Left lung (tissue), 10 donors: ENCODE measurements around the gene HPS1. TPM values are rescaled to one million over a fixed set of nuclear protein-coding genes. Genes with fewer than 3 reads are reported as not detected.

Experiments used
- ATAC-seq: fragments of 200-7000 bp; cut with Tn5 transposase; one replicate; pipeline ENCODE4 v1.9.1; 2020; ENCODE audit warnings: moderate library complexity
- DNase-seq, 4 donors: peaks; one replicate each; pipeline ENCODE4 v3.0.0-alpha.2; 2013 to 2020
- H3K27ac ChIP-seq, 2 donors: fragments of 200-600 bp; sonication (generic) in 1 of 2; one replicate each; pipeline versions ENCODE4 v1.5.0 to v1.8.0; 2020 to 2021
- H3K27me3 ChIP-seq, 2 donors: fragments of 200-600 bp; sonication (generic) in 1 of 2; one replicate each; pipeline versions ENCODE4 v1.5.0 to v1.8.0; 2020 to 2021
- H3K36me3 ChIP-seq, 2 donors: fragments of 200-600 bp; sonication (generic) in 1 of 2; one replicate each; pipeline versions ENCODE4 v1.5.0 to v1.8.0; 2020 to 2021
- H3K4me1 ChIP-seq, 2 donors: fragments of 200-600 bp; one replicate each; pipeline ENCODE4 v1.8.0; 2021
- H3K4me3 ChIP-seq, 2 donors: fragments of 200-600 bp; sonication (generic) in 1 of 2; one replicate each; pipeline versions ENCODE4 v1.5.0 to v1.8.0; 2020 to 2021; ENCODE audit warnings: mild to moderate bottlenecking in 1 of 2
- H3K9me3 ChIP-seq, 2 donors: fragments of 200-600 bp; sonication (generic) in 1 of 2; one replicate each; pipeline versions ENCODE4 v1.5.0 to v1.8.0; 2020 to 2021
- intact Hi-C, 2 donors: fragments of 100-400 bp; cut with DNase I; formaldehyde crosslinking; loops; one replicate each; pipeline versions ENCODE4 v1.11.2 to v1.14.2; 2022
- polyA plus RNA-seq, 6 donors: library from polyadenylated mRNA; unstranded; fragments of 120-200 nt; gene quantifications; one replicate each; pipeline ENCODE4 v1.2.1, GENCODE V29; 2013; ENCODE audit not compliant: insufficient read length in 6 of 6
- total RNA-seq, 2 donors: library from RNA; stranded (reverse); fragmentation: NEBNext Ultra II Directional; extraction: Animal tissue kit (Norgen Biotek cat#: 25700); gene quantifications; one replicate each; pipeline ENCODE4 v1.2.1, GENCODE V29; 2021
- TF ChIP-seq, protein P1 (sequence below), 2 donors: fragments of 200-600 bp; sonication (generic) in 1 of 2; IDR thresholded peaks; one replicate each; pipeline versions ENCODE4 v1.5.0 to v1.8.0; 2021; ENCODE audit warnings: antibody characterized with exemption in 2 of 2
- donor health status: DM: no; HTN: yes; CAD: no.
- donor health status: DM: no; HTN: no; CAD: no.

HPS1 gene
- total and polyA plus RNA-seq, 8 donors, result 32.1 to 95.0 (median 36.8) TPM

DNA sequence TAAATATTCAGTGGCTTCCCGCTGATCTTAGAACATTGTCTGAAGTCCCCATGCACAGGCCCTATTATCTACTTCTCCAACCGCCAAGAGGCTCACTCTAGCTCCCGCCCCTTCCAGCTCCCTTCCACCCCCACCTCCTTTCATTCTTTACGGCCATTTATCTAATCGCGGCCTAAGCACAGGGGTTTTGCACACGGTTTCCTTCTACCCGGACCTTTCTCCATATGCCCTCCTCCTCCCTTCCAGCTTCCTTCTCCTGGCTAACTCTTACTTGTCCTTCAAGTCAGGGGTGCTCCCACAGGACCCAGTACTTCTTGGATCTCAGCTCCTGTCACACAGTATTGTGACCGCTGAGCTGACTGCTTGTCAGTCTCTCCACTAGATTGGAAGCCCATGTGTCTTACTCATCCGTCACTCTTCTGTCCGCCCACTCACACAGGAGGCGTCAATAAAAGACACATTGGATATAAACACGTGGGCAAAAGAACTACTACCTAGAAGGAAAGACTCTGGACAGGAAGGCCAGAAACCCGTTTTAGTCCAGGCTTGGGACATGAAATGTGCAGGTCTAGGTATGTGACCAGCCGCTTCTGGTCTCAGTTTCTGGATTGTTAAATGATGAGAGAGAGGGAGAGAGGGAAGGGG lies 20.2 kb upstream of the HPS1 start:
- Histone ChIP-seq H3K27me3 (peaks cover 0 to 23% of the 10 kb centered on the region in 2 donors), H3K4me1 (peaks cover 4 to 13% of the 10 kb centered on the region in 2 donors), H3K9me3 (no peaks in the 10 kb centered on the region), H3K36me3 (no peaks in the 10 kb centered on the region), H3K27ac (no peak overlapping the region), H3K4me3 (peak overlapping the region in 1 of 2 donors; percentile 54)
- DNase-seq (no peak), ATAC-seq (no peak)
- TF ChIP-seq, protein P1, sequence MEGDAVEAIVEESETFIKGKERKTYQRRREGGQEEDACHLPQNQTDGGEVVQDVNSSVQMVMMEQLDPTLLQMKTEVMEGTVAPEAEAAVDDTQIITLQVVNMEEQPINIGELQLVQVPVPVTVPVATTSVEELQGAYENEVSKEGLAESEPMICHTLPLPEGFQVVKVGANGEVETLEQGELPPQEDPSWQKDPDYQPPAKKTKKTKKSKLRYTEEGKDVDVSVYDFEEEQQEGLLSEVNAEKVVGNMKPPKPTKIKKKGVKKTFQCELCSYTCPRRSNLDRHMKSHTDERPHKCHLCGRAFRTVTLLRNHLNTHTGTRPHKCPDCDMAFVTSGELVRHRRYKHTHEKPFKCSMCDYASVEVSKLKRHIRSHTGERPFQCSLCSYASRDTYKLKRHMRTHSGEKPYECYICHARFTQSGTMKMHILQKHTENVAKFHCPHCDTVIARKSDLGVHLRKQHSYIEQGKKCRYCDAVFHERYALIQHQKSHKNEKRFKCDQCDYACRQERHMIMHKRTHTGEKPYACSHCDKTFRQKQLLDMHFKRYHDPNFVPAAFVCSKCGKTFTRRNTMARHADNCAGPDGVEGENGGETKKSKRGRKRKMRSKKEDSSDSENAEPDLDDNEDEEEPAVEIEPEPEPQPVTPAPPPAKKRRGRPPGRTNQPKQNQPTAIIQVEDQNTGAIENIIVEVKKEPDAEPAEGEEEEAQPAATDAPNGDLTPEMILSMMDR (IDR thresholded peaks at IDR 0.05), result no peak
- intact Hi-C loops, result loop anchor here in 1 of 2 donors (10.0 kb wide), 1 partner anchor 778 kb away; no protein-coding TSS in a partner anchor

DNA sequence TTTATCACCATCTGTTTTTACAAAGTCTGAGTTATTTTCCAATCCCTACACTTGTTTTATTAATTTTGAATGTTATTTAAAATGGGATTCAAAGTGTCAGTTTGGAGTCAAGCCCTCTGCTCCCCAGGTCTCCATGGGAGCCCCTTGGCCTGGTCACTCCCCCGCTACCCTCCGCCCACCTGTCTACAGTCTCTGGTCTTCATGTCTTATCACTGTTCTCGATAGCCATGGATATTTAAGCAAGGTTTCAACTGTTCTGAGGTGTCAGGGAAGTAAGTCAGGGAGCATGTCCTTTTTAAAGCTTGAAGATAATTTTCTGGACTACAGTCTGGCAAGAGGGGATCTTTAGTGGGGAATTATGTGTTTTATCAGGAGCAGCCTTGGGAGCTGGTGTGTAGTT lies 19.1 kb upstream of the HPS1 start:
- H3K4me3 ChIP-seq, result no peak overlapping the region
- intact Hi-C loops, result loop anchor here in 1 of 2 donors (10.0 kb wide), 1 partner anchor 779 kb away; no protein-coding TSS in a partner anchor
- peaks cover 4 to 19% of the 10 kb centered on the region in 2 donors for H3K4me1 ChIP-seq
- H3K36me3 ChIP-seq, result no peaks in the 10 kb centered on the region
- H3K27ac ChIP-seq, result no peak overlapping the region
- ATAC-seq (no peak), DNase-seq (no peak)
- TF ChIP-seq, protein P1 (IDR thresholded peaks at IDR 0.05), result no peak
- no peaks in the 10 kb centered on the region for H3K9me3 ChIP-seq
- peaks cover 0 to 23% of the 10 kb centered on the region in 2 donors for H3K27me3 ChIP-seq

DNA sequence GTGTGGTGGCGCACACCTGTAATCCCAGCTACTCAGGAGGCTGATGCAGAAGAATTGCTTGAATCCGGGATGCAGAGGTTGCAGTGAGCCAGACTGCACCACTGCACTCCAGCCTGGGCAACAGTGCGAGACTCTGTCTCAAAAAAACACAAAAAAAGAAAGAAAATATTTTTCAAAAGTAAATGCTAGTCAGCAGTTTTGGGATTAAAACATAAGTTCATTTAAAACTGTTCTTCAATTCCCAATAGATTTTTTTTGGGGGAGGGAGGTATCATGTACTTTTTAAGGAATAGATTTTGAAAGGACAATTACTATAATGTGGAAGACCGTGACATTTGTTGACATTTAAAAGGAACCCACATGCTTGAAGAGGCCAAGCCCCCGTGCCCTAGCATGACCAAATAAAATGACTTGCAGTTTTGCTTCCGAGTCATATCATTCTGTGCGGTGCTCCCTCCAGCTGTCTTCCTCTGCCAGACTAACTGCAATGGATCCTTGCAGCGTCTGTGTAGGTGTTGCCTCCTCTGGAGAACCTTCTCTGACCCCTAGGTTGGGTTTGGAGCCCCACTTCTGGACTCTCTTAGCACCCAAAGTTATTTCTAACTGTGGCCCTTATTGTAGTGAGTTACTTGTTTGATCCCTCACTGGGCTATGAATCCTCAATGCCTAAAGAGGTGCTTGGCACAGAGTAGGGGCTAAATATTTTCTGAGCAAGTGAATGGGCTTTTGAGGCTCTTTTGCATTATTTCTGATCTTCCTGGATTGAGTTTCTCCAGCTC lies 17.4 kb upstream of the HPS1 start:
- DNase-seq, result no peak
- H3K27me3 ChIP-seq, result peaks cover 0 to 16% of the 10 kb centered on the region in 2 donors
- TF ChIP-seq, protein P1 (IDR thresholded peaks at IDR 0.05), result no peak
- no peak overlapping the region for H3K27ac ChIP-seq
- intact Hi-C loops, result loop anchor here in 1 of 2 donors (10.0 kb wide), 1 partner anchor 781 kb away; no protein-coding TSS in a partner anchor
- H3K9me3 ChIP-seq, result no peaks in the 10 kb centered on the region
- peaks cover 4 to 26% of the 10 kb centered on the region in 2 donors for H3K4me1 ChIP-seq
- ATAC-seq, result no peak
- H3K36me3 ChIP-seq, result no peaks in the 10 kb centered on the region
- no peak overlapping the region for H3K4me3 ChIP-seq

GRCh38 chr10:98463016-98463415 lies 16.3 kb upstream of the HPS1 start:
- H3K27me3 ChIP-seq, result peaks cover 0 to 15% of the 10 kb centered on the region in 2 donors
- no peak overlapping the region for H3K27ac ChIP-seq
- DNase-seq (no peak), ATAC-seq (no peak)
- intact Hi-C loops, result loop anchor here in 1 of 2 donors (10.0 kb wide), 1 partner anchor 782 kb away; no protein-coding TSS in a partner anchor
- no peaks in the 10 kb centered on the region for H3K9me3 ChIP-seq
- TF ChIP-seq, protein P1 (IDR thresholded peaks at IDR 0.05), result no peak
- H3K4me1 ChIP-seq, result peaks cover 4 to 23% of the 10 kb centered on the region in 2 donors
- no peaks in the 10 kb centered on the region for H3K36me3 ChIP-seq
- H3K4me3 ChIP-seq, result no peak overlapping the region

DNA sequence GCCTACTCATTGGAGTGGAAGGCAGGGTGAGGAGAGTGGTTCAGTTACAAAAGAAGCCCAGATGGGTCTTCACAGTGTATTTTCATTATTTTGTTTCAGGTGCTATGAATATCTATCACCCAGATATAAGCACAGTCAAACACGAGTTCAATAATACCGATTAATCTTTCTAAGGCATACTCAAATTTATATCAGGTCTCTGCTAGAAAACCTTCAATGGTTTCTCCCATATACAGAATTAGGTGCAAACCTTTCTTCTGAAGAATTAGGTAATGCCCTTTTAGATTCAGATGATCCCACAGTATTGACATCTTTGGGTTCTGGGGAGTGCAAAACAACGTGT lies 14.7 kb upstream of the HPS1 start:
- intact Hi-C loops, result loop anchor here in 1 of 2 donors (10.0 kb wide), 1 partner anchor 783 kb away; no protein-coding TSS in a partner anchor
- DNase-seq (no peak), ATAC-seq (no peak)
- peaks cover 0 to 13% of the 10 kb centered on the region in 2 donors for H3K4me1 ChIP-seq
- H3K9me3 ChIP-seq, result no peaks in the 10 kb centered on the region
- TF ChIP-seq, protein P1 (IDR thresholded peaks at IDR 0.05), result no peak
- H3K27me3 ChIP-seq, result peaks cover 0 to 24% of the 10 kb centered on the region in 2 donors
- H3K4me3 ChIP-seq, result no peak overlapping the region
- H3K27ac ChIP-seq, result peak overlapping the region in 1 of 2 donors; percentile 45
- no peaks in the 10 kb centered on the region for H3K36me3 ChIP-seq
